H9 (cell line): ENCODE results near the gene SLC6A18. TPM values are rescaled to one million over a fixed set of nuclear protein-coding genes. Genes with fewer than 3 reads are reported as not detected.
A peak's percentile ranks its signal among the peaks of the same experiment; 100 is the strongest.

ENCODE experiments used
- DNase-seq: peaks from one replicate; pipeline ENCODE4 v3.0.0-alpha.2; 2017
- H2AFZ ChIP-seq: one replicate; pipeline ENCODE4 v1.6.1; 2013; ENCODE audit warnings: mild to moderate bottlenecking, low read length, control low read depth, moderate library complexity
- H2AK5ac ChIP-seq: 2 replicates; pipeline ENCODE4 v1.6.1; 2013; ENCODE audit warnings: low read length, control low read depth, mixed read lengths; ENCODE audit not compliant: insufficient read length
- H2BK120ac ChIP-seq: one replicate; pipeline ENCODE4 v1.6.1; 2013; ENCODE audit warnings: low read depth, mild to moderate bottlenecking, low read length, control low read depth, inconsistent platforms; ENCODE audit not compliant: poor library complexity, severe bottlenecking
- H2BK12ac ChIP-seq: 2 replicates; pipeline ENCODE4 v1.6.1; 2013; ENCODE audit warnings: low read length, control low read depth, mixed read lengths, low read depth; ENCODE audit not compliant: insufficient read length
- H2BK15ac ChIP-seq: 2 replicates; pipeline ENCODE4 v1.6.1; 2013; ENCODE audit warnings: low read depth, low read length, control low read depth
- H2BK20ac ChIP-seq: one replicate; pipeline ENCODE4 v1.6.1; 2013; ENCODE audit warnings: low read depth, mild to moderate bottlenecking, low read length, control low read depth, inconsistent platforms; ENCODE audit not compliant: poor library complexity, severe bottlenecking
- H2BK5ac ChIP-seq: 2 replicates; pipeline ENCODE4 v1.6.1; 2013; ENCODE audit warnings: low read length, control low read depth, mixed read lengths; ENCODE audit not compliant: insufficient read length
- H3K14ac ChIP-seq: 2 replicates; pipeline ENCODE4 v1.6.1; 2013; ENCODE audit warnings: low read length, control low read depth; ENCODE audit not compliant: insufficient read depth
- H3K18ac ChIP-seq: 2 replicates; pipeline ENCODE4 v1.6.1; 2013; ENCODE audit warnings: low read depth, mild to moderate bottlenecking, mixed read lengths, low read length, control low read depth; ENCODE audit not compliant: insufficient read length
- H3K23ac ChIP-seq: 2 replicates; pipeline ENCODE4 v1.6.1; 2013; ENCODE audit warnings: low read length, control low read depth, mixed read lengths, low read depth; ENCODE audit not compliant: insufficient read length
- H3K23me2 ChIP-seq: 2 replicates; pipeline ENCODE4 v1.6.1; 2013; ENCODE audit warnings: low read depth, mild to moderate bottlenecking, mixed read lengths, low read length, control low read depth; ENCODE audit not compliant: insufficient read length, poor library complexity, severe bottlenecking
- H3K27ac ChIP-seq: 2 replicates; pipeline ENCODE4 v1.5.1; 2013; ENCODE audit warnings: low read length, control low read depth, mixed read lengths, low read depth; ENCODE audit not compliant: insufficient read length
- H3K27me3 ChIP-seq: 2 replicates; pipeline ENCODE4 v1.6.1; 2013; ENCODE audit warnings: low read length, control low read depth, inconsistent platforms; ENCODE audit not compliant: insufficient read depth
- H3K4ac ChIP-seq: 2 replicates; pipeline ENCODE4 v1.6.1; 2013; ENCODE audit warnings: low read depth, mild to moderate bottlenecking, control low read depth, inconsistent platforms, low read length, moderate library complexity
- H3K4me1 ChIP-seq: 2 replicates; pipeline ENCODE4 v1.6.1; 2013; ENCODE audit warnings: low read length, control low read depth, inconsistent platforms; ENCODE audit not compliant: insufficient read depth
- H3K4me2 ChIP-seq: 2 replicates; pipeline ENCODE4 v1.6.1; 2013; ENCODE audit warnings: low read length, control low read depth, mixed read lengths; ENCODE audit not compliant: insufficient read length, insufficient read depth
- H3K56ac ChIP-seq: 2 replicates; pipeline ENCODE4 v1.6.1; 2013; ENCODE audit warnings: low read depth, mild to moderate bottlenecking, mixed read lengths, low read length, control low read depth; ENCODE audit not compliant: insufficient read length
- H3K79me1 ChIP-seq: 2 replicates; pipeline ENCODE4 v1.6.1; 2013; ENCODE audit warnings: low read depth, mild to moderate bottlenecking, moderate library complexity, low read length, control low read depth, inconsistent platforms; ENCODE audit not compliant: insufficient read depth, poor library complexity, severe bottlenecking
- H3K79me2 ChIP-seq: 2 replicates; pipeline ENCODE4 v1.6.1; 2013; ENCODE audit warnings: low read length, control low read depth, inconsistent platforms; ENCODE audit not compliant: insufficient read depth
- H3K9ac ChIP-seq: 2 replicates; pipeline ENCODE4 v1.6.1; 2013; ENCODE audit warnings: low read length, control low read depth, mixed read lengths; ENCODE audit not compliant: insufficient read length; ENCODE audit errors: extremely low read depth
- H3K9me3 ChIP-seq: one replicate; pipeline ENCODE4 v1.6.1; 2013; ENCODE audit warnings: low read depth, low read length, inconsistent platforms; ENCODE audit not compliant: control insufficient read depth
- H3T11ph ChIP-seq: one replicate; pipeline ENCODE4 v1.6.1; 2013; ENCODE audit warnings: mild to moderate bottlenecking, low read length, control low read depth, inconsistent platforms
- H4K20me1 ChIP-seq: one replicate; pipeline ENCODE4 v1.6.1; 2013; ENCODE audit not compliant: control insufficient read depth, insufficient read length, insufficient read depth
- H4K5ac ChIP-seq: 2 replicates; pipeline ENCODE4 v1.6.1; 2013; ENCODE audit warnings: low read depth, mild to moderate bottlenecking, mixed read lengths, low read length, control low read depth; ENCODE audit not compliant: insufficient read length
- H4K8ac ChIP-seq: replicated peaks from 2 replicates; pipeline ENCODE4 v1.6.1; 2013; ENCODE audit warnings: low read length, control low read depth, mixed read lengths, low read depth; ENCODE audit not compliant: insufficient read length
- H4K91ac ChIP-seq: 2 replicates; pipeline ENCODE4 v1.6.1; 2013; ENCODE audit warnings: low read depth, mild to moderate bottlenecking, moderate library complexity, mixed read lengths, low read length, control low read depth; ENCODE audit not compliant: insufficient read length
- H3K27ac Mint-ChIP-seq, 3 experiments: 2 replicates in 2 of 3; 3 replicates in 1 of 3; pipeline ENCODE4 v1.8.0; 2020 to 2021; ENCODE audit warnings: mixed read lengths in 3 of 3, mild to moderate bottlenecking in 1 of 3, moderate library complexity in 1 of 3
- H3K27me3 Mint-ChIP-seq: 2 replicates; pipeline ENCODE4 v1.8.0; 2021; ENCODE audit warnings: low read depth, mild to moderate bottlenecking, moderate library complexity, mixed read lengths
- H3K36me3 Mint-ChIP-seq, 3 experiments: 2 replicates in 2 of 3; 3 replicates in 1 of 3; pipeline ENCODE4 v1.8.0; 2020 to 2021; ENCODE audit warnings: low read depth in 3 of 3, mixed read lengths in 3 of 3; ENCODE audit not compliant: insufficient read depth in 1 of 3
- H3K4me1 Mint-ChIP-seq, 2 experiments: 2 replicates each; pipeline ENCODE4 v1.8.0; 2020; ENCODE audit warnings: mixed read lengths in 2 of 2
- H3K4me3 Mint-ChIP-seq, 2 experiments: 2 replicates in 1 of 2; 3 replicates in 1 of 2; pipeline ENCODE4 v1.8.0; 2020 to 2021; ENCODE audit warnings: mild to moderate bottlenecking in 2 of 2, mixed read lengths in 2 of 2, moderate library complexity in 1 of 2
- H3K9me3 Mint-ChIP-seq, 2 experiments: 2 replicates in 1 of 2; 3 replicates in 1 of 2; pipeline ENCODE4 v1.8.0; 2020; ENCODE audit warnings: mild to moderate bottlenecking in 2 of 2, mixed read lengths in 2 of 2, moderate library complexity in 1 of 2
- CTCF ChIP-seq: fragments of 200-600 bp; sonication (generic); conservative IDR thresholded peaks from 3 replicates; pipeline ENCODE4 v1.8.0; 2021; ENCODE audit warnings: antibody characterized with exemption, mild to moderate bottlenecking
- whole genome bisulfite sequencing: extraction: QIAGEN DNeasy Blood & Tissue Kit; methylation state at CpG from one replicate; pipeline ENCODE4 v1.1.7; 2013; ENCODE audit warnings: missing lambda C conversion rate, low lambda C conversion rate, mixed read lengths; ENCODE audit not compliant: insufficient read length; ENCODE audit errors: extremely low coverage; 5-methylcytosine and 5-hydroxymethylcytosine counted together
- total RNA-seq: library from RNA; stranded (reverse); gene quantifications from 2 replicates; pipeline ENCODE4 v1.2.1, GENCODE V29; 2021

Gene SLC6A18
- total RNA-seq, 1 experiment from 2014 or later, result not detected

DNA sequence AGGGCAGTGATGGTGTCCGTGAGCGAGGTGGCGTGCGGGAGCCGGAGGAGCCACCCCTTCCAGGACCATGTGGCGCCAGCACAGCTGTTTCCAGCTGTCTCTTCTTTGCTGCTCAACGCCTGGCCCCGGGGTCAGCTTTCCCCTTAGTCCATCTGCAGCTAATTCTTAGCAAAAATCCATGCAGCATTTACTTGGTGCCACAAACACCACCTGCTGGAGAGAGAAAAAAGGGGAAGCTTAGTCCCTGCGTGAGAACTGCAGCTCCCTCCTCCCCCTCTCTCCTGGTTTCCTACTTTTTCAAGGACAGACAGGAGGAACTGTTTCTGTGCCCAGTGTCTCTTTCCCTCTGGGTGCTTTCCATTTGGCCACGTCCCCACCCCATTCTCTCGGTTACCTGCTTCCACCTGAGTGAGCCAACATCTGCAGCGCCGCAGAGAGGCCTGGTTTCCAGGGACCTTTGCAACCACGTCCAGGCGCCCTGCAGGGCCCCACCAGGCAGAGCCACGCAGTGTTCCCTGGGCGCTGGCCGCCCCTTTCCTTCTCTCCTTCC, 20.4 kb upstream of the SLC6A18 start:
- Histone ChIP-seq H2BK15ac (no peak overlapping the region), H3K14ac (peak overlapping the region; percentile 27; the same call in 1 of the 2 replicates), H3K56ac (no peak overlapping the region), H3K27ac (no peak overlapping the region), H2AFZ (no peak overlapping the region), H3K18ac (no peak overlapping the region), H2BK20ac (no peak overlapping the region), H4K5ac (no peak overlapping the region), H4K8ac (no peak overlapping the region), H3K9me3 (no peaks in the 10 kb centered on the region), H2BK120ac (no peak overlapping the region), H3K4me1 (no peaks in the 10 kb centered on the region), H3T11ph (no peak overlapping the region), H4K91ac (no peak overlapping the region), H4K20me1 (no peaks in the 10 kb centered on the region), H2AK5ac (no peak overlapping the region), H2BK5ac (no peak overlapping the region), H2BK12ac (no peak overlapping the region), H3K9ac (no peak overlapping the region), H3K23me2 (no peaks in the 10 kb centered on the region), H3K4me2 (no peak overlapping the region), H3K79me2 (no peaks in the 10 kb centered on the region), H3K79me1 (no peaks in the 10 kb centered on the region), H3K23ac (no peak overlapping the region), H3K27me3 (no peaks in the 10 kb centered on the region), H3K4ac (no peak overlapping the region)
- peak overlapping the region in 1 of 2 experiments; percentile 43; a peak in 2 of 5 replicates for H3K4me3 Mint-ChIP-seq
- peak overlapping the region in 1 of 3 experiments; percentile 44; a peak in 2 of 7 replicates for H3K27ac Mint-ChIP-seq
- no CpG with 5 or more reads among the region's 18 CpGs for WGBS
- DNase-seq, result peak; percentile 60
- no peaks in the 10 kb centered on the region for H3K9me3 Mint-ChIP-seq
- H3K27me3 Mint-ChIP-seq, result peaks cover 8% of the 10 kb centered on the region
- no peaks in the 10 kb centered on the region for H3K36me3 Mint-ChIP-seq
- H3K4me1 Mint-ChIP-seq, result peaks cover 9 to 16% of the 10 kb centered on the region in 2 experiments
- TF ChIP-seq CTCF, result peak; percentile 62
